CD4-positive, alpha-beta T cell treated with Interleukin-15 for 1 hour (primary cell): ENCODE results near the gene MGAT4A.

Source experiments
- DNase-seq: peaks from one replicate; pipeline ENCODE4 v3.0.0-alpha.2; 2020

MGAT4A gene

GRCh38 chr2:98649135-98649991 is 81.6 kb downstream of the MGAT4A start:
- peak; percentile 84 for DNase-seq

- DNase-seq = no peak
Observed at GRCh38 chr2:98648451-98648850, 82.5 kb downstream of the MGAT4A start.

GRCh38 chr2:98647636-98648035 is 83.3 kb downstream of the MGAT4A start:
- no peak for DNase-seq

GRCh38 chr2:98643496-98644100 is 87.3 kb downstream of the MGAT4A start:
- no peak for DNase-seq

GRCh38 chr2:98637401-98638147 is 93.4 kb downstream of the MGAT4A start:
- peak; percentile 62 for DNase-seq

DNA sequence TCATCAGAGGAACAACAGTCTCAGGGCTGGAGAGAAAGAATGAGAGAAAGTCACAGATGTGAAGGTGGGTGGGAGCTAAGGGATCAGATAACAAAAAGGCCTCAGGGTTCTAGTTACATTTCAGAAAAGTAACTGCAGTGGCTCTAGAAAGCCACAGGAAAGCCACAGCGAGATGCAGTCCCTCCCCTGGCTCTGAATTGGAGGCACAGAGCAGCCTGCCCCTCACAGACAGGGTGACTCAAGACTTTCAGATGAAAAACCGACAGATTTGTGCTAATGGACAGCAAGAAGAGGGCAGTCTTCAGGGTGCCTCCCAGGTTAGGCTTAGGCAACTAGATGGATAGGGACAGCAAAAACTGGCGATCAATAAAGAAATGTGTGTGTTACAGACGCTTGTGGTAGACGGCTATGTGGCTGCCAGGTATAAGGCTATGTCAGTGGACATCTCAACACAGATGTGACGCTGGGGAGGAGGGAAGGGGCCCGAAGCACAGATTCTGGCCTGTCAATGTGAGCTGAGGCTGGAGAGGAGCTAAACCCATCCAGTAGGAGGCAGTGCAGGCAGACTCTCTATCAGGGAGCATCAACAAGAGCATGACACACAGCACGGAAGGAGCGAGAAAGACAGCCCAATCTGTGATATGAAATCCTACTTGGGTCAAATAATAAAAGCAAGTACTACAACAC is 96.4 kb downstream of the MGAT4A start:
- DNase-seq = peak; percentile 45

- no peak for DNase-seq
Observed at GRCh38 chr2:98632351-98632750, 98.6 kb downstream of the MGAT4A start.

DNA sequence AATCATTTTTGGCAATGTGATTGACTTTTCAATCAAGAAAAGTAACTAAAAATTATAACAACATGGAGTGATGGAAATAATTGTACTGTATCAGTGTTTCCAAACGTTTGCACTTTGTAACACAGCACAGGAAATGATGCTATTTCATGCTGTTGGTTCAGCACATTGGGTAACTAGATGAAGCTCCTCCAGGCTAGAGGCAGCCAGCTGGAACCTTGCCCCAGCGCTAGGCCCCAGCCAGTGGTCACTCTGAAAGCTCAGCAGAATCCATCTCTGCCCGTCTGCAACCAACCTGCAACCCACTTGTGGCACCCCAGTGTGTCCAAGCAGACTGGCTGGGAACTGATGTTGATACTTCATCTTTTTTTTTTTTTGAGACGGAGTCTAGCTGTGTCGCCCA is 107.3 kb downstream of the MGAT4A start:
- DNase-seq = no peak

- no peak for DNase-seq
Observed at GRCh38 chr2:98617149-98617548, 113.8 kb downstream of the MGAT4A start.

DNA sequence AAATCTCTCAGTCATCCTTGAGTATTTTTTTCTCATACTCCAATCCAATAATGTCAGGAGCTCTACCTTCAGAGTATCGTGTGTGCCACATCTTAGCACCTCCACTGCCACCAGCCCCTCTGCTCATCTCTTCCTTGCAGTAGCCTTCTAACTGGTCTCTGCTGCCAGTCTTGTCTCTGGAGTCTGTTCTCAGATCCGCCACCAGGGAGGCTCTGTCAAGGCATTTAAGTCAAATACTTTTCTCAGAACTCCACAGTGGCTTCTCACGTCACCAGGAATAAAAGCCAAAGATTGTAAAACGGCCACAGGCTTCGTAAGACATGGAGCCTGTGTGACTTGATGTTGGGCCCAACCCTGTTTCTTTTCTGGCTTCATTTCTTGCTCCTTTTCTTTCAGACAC is 115.5 kb downstream of the MGAT4A start:
- no peak for DNase-seq

DNA sequence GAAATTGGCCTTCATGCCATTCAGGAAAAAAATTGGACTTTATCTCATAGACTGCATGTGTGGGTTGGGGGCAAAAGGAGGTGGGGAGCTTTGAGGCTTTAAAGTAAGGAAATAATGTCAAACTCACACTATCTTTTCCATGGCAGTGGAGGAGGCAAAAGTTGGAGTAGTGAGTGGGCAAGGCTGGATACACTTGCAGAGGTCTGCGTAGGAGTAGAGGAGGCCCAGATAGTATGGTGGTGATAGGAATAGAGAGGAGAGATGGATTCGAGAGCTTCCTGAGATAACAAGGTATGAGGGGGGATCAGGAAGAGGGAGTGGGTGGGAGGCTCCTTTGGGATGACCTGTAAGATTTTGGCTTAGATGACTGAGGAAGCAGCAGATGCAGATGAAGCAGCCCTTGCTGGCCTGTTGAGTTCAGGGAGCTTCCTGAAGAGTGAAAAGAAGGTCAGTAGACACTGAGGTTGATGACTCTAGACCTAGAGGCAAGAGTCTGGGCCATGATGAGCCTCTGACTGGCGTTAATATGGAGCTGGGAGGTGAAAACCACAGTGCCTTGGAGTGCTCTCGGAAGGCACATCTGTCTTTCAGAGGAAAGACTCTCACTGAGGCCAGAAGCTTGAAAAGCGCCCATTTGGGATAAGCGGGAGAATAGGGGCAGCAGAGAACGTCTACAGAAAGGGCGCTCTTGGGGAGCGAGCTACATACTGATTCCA is 116.8 kb downstream of the MGAT4A start:
- no peak for DNase-seq

GRCh38 chr2:98608962-98609604 is 121.8 kb downstream of the MGAT4A start:
- no peak for DNase-seq

DNA sequence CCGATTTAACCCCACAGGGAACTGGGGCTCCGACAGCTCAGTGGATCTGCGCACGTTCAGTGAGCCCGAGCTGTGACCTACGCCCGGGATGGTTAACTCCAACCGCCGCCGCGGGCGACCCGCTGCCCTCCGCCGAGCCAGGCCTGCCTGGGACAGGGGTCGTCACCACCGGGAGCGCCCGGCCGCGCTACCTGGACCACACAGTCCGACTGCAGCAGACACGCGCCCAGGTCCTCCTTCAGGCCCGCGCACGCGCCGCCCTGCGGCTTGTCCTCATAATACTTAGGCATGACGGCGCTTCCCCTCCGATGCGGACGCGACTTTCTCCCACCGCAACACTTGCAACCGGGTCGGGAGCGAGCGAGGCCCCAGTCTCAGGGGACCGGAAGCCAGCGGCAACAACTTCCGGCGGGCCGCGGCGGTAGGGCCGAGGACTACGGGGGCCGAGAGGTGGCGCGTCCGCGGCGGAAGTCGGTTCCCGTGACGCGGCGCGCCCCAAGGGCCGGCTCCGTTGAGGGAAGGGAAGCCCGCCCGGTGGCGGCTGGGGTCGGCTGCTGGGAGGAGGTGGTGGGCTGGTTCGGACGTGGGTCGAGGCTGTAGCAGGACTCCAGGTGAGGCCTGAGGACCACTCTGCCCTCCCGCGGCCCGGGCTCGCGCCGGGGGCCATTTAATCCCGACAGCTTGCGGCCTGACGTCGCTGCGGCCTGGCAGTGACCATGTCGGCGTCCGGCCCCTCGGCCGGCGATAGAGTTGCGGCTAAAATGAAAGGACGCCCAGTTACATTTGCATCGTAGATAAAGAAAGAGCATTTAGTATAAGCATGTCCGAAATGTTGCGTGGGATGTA is 122.6 kb downstream of the MGAT4A start, which contains the start of the genes COA5 and UNC50:
Gene COA5, minus strand, starts transcription at position 397 of the 846 bp plus-strand sequence. Its CDS starts 107 bp downstream, at position 290.
Gene UNC50, plus strand, starts transcription at position 474 of the 846 bp plus-strand sequence. CDS start 1,171 bp downstream, outside the sequence.
- DNase-seq = peak; percentile 91

DNA sequence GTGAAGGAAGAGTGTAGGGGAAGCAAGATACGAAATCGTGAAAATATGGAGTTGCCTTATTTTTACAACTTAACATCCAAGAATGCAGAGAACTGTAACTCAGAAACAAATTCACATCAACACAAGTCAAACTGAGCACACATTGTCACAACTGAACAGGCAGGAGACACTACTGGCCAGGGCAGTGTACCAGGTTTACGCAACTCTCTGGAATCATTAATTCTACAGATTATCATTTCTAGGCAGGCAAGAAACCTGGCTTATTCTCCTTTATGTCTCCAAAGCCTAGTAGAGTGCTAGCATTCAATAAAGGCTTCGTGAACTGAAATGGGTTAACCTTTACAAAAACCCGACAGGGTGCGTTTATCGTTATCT is 123.2 kb downstream of the MGAT4A start:
- no peak for DNase-seq

DNA sequence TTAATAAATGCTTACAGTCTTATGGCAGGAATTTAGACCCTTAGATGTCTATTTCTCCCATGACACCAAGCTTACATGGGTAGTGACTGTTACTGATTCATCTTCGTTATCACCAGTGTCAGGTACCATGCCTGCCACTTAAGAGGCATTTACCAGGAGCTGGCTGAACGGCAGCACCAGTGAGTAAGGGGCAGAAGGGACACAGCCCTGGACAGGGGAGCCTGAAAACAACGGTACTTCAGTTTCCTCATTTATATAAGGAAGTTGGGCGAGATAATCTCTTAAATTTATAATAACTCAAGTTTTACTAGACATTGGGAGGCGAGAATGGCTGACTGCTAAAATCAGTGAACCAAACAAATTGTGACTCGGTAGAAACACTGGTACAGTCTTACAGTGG is 123.8 kb downstream of the MGAT4A start:
- no peak for DNase-seq

GRCh38 chr2:98606431-98606830 is 124.5 kb downstream of the MGAT4A start:
- DNase-seq = no peak

DNA sequence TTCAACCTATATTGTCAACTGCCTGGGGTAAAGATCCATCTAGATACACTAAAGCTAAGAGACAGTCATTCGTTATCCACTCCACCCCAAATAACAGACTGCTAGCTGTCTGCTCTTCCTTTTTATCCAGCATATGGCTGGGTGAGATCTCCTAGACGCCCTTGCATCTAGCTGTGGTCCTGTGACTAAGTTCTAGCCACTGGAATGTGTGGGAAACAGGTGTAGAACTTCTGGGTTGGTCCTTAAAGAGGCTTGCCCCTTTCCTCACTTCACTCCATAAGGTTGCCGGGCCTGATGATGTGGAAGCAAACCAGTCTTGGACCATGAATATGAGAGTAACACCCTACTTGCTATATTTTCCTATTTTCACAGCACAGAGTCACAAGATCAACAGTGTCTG is 125.9 kb downstream of the MGAT4A start:
- no peak for DNase-seq

DNA sequence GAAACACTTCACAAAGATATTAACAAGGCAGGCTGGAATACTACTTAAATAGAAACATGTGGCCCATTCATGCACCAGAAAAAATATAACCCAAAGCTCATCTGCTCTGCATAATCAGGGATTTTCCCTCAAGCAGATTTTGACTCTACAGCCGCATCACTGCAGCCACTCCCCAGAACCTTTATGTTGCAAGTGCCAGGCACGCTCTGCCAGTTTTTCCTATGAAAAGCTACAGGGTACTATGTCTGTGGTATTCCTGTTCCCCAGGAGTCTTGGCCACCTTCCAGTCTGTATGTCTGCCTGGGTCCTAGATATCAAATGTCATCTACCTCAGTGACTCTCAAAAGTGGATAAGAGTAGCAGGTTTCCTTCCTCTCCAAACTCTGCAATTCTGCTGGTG is 126.4 kb downstream of the MGAT4A start:
- DNase-seq = no peak

DNA sequence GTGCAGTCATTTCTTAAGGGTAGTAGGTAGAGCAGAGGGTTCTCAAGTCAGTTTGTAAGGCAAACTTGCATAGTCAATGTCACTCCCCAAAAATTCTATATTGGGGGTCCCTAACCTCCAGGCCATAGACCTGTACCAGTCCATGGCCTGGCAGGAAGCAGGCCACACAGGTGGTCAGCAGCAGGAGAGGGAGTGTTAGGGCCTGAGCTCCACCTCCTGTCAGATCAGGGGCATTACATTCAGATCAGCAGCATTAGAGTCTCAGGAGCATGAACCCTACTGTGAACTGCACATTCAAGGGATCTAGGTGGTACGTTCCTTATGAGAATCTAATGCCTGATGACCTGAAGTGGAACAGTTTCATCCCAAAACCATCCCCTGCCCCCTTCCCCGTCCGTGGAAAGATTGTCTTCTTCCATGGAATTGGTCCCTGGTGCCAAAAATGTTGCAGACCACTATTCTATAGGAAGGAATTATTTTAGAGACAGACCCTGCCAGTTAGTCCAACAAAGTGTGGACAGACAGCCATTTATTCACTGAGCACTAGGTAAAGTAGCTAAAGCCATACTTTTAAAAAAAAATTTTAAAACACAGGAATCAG is 129.3 kb downstream of the MGAT4A start:
- no peak for DNase-seq

DNA sequence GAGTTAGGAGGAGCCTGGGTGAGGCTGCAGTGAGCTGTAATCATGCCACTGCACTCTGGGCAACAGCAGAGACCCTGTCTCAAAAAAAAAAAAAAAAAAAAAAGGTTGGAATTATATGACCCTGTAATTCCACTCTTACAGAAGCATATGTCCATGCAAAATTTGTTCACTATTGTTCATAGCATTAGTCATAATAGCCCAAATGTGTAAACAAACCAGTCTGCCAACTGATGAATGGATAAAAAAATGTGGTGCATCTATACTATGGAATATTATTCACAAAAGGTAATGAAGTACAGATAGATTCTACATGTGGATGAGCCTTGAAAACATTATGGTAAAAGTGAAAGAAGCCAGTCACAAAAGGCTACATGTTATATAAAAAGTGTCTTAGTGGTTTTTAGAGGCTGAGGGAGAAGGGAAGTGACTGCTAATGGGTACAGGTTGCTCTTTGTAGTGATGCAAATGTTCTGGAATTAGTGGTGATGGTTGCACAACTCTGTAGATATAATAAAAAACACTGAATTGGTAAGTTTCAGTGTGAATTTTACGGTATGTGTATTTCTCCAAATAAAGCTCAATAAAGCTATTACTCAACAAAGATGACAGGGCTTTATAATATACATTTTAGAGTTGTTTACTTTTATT is 132.0 kb downstream of the MGAT4A start:
- DNase-seq = no peak
